AG10803 (cell line): ENCODE measurements around the gene LPAR2.

ENCODE experiments used
- DNase-seq: peaks from one replicate; pipeline ENCODE4 v3.0.0; 2010; ENCODE audit warnings: low read depth
- H3K4me3 ChIP-seq: 2 replicates; pipeline ENCODE4 v1.5.1; 2011; ENCODE audit warnings: mild to moderate bottlenecking, low read length, control low read depth
- TF ChIP-seq, protein P1 (sequence below): conservative IDR thresholded peaks from 2 replicates; pipeline ENCODE4 v1.5.1; 2011; ENCODE audit warnings: mild to moderate bottlenecking, low read length, control low read depth, inconsistent platforms

The LPAR2 gene

GRCh38 chr19:19657397-19657783 lies 29.4 kb upstream of the LPAR2 start:
- no peak overlapping the region for H3K4me3 ChIP-seq
- TF ChIP-seq, protein P1, sequence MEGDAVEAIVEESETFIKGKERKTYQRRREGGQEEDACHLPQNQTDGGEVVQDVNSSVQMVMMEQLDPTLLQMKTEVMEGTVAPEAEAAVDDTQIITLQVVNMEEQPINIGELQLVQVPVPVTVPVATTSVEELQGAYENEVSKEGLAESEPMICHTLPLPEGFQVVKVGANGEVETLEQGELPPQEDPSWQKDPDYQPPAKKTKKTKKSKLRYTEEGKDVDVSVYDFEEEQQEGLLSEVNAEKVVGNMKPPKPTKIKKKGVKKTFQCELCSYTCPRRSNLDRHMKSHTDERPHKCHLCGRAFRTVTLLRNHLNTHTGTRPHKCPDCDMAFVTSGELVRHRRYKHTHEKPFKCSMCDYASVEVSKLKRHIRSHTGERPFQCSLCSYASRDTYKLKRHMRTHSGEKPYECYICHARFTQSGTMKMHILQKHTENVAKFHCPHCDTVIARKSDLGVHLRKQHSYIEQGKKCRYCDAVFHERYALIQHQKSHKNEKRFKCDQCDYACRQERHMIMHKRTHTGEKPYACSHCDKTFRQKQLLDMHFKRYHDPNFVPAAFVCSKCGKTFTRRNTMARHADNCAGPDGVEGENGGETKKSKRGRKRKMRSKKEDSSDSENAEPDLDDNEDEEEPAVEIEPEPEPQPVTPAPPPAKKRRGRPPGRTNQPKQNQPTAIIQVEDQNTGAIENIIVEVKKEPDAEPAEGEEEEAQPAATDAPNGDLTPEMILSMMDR, result no peak
- DNase-seq, result no peak

DNA sequence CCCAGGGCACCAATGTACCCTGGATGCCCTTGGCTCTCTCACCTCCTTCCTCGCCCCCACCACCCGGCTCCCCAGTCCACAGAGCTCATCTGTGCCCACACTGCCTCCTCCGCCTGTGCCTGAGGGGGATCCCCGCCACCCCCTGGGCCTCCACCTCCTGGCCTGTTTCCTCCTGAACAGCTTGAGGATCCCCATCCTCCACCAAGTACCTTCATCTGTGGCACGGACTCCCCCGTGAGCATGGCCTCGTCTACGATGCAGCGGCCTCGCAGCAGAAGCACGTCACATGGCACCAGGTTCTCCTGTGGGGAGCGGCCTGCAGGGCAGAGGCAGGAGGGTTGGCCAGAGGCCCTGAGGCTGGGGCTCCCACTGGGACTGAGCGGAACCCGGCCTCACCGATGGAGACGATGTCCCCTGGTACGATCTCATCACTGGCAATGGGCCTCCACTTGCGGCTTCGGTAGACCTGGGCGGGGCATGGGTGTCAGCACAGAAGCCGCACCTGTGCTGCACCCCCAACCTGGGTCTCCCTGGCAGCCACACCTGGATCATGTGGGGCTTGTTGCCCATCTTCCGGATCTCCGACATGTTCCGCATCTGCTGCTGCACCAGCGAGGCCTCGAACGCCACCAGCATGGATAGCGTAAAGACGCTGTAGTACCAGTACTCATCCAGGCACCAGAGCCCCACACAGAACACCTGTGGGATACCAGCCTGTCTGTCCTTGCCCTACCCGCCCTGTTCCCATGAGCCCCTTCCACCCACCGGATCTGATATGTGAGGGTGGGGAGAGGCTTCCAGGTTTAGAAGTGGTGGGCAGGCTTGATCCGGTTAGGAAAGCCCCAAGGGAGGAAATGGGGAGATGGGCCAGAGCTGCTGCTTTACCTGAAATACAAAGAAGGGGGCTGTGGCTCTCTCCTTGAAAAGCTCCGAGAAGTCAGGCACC lies 28.7 kb upstream of the LPAR2 start:
- no peak overlapping the region for H3K4me3 ChIP-seq
- DNase-seq, result no peak
- TF ChIP-seq, protein P1, result no peak

DNA sequence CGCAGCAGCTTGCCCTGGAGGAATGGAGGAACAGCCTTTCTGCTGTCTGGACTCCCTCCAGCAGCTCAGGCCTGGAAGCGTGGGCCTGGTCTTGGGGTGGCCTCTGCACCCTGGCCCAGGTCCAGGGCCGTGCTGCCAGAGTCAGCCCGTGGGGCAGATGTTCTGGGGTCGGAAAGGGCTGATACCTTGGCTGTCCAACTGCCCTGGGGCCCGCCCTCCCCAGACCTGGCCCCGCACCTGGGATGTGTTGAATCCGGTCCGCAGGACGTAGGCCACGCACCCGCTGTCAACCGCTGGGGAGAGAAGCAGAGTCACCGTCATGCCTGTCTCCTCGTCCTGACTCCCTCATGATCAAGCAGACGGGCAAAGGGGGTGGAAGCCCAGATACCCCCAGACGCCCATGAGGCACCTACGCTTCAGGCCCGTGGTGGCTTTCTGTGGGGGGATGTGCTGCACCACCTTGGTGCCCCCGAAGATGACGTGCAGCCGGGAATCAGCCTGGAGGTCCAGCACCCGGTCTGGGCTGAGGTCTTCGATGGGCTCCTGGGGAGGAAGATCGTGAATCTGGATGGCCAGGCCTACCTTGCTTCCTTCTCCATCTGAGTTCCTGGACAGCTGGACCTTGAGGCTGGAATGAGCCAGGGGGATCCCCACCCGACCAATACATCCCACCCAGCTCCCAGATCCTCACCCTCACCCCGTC lies 27.8 kb upstream of the LPAR2 start:
- TF ChIP-seq, protein P1, result no peak
- no peak overlapping the region for H3K4me3 ChIP-seq
- no peak for DNase-seq

- TF ChIP-seq, protein P1, result no peak
- no peak for DNase-seq
- H3K4me3 ChIP-seq, result no peak overlapping the region
Measured at GRCh38 chr19:19655051-19655594, 27.1 kb upstream of the LPAR2 start.

DNA sequence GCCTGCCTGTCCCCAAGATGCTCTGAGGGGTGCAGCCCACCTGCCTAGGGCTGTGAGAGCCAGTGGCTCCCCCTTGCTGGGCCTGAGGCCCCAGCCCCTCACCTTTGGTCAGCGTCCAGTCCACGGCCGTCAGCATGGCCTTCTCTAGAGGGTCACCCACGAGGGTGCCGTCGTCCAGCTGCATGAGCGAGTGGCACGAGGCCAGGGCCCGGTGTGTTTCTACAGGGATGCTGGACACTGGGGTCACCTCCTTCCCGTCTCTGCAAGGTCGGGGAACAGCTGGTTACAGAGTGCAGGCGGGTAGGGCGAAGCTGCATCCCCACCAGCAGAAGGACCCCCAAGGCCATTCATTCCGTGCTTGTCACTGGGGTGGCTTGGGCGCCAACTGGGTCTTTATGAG lies 26.4 kb upstream of the LPAR2 start:
- H3K4me3 ChIP-seq, result no peak overlapping the region
- TF ChIP-seq, protein P1, result no peak
- DNase-seq, result no peak

DNA sequence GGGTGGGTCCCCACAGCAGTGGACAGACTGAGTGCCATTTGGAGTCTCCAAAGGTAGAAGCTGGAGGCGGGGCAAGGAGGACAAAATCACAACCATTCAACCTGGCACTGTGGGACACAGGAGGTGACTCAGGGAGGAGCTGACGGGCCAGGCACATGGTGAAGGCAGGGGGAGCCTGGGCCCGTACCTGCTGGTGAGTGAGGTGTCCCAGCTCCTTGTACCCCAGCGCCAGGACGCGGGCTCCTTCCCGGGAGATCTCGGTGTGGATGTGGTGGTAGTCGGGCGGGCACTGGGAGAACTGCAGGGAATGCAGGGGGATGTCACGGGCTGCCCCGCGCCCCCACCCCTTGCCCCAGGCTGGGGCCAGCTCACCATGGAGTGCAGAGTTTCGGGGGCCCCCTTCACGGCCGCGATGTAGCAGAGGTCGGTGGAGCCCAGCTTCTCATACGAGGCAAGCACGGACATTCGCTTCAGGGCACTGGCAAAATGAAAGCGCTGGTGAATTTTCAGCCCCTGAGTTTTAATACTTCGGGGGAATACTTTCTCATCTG lies 25.7 kb upstream of the LPAR2 start:
- DNase-seq, result no peak
- no peak overlapping the region for H3K4me3 ChIP-seq
- TF ChIP-seq, protein P1, result no peak
